GM12878 (cell line): Measurements from ENCODE around the gene SRPX2. TPM values are rescaled to one million over a fixed set of nuclear protein-coding genes. Genes with fewer than 3 reads are reported as not detected.

Experiments
- ATAC-seq: fragments of 200-7000 bp; cut with Tn5 transposase; 3 replicates; pipeline ENCODE4 v1.9.1; 2020; ENCODE audit warnings: mild to moderate bottlenecking, moderate library complexity
- BruUV-seq: library from RNA; stranded (reverse); fragments of 400-500 nt; replicated peaks from 2 replicates; lab custom pipeline; 2021; lab: Mats Ljungman, UMichigan
- CTCF ChIA-PET: fragments of 300-600 bp; sonication (Branson Sonifier 250); formaldehyde crosslinking; extraction: SDS; loops from one replicate; lab custom pipeline; 2021; ENCODE audit warnings: inconsistent platforms; lab: Yijun Ruan, JAX
- POLR2A ChIA-PET: fragments of 350-600 bp; formaldehyde crosslinking; extraction: SDS; loops from one replicate; lab custom pipeline; 2021; ENCODE audit warnings: inconsistent platforms; lab: Charles Lee
- RAD21 ChIA-PET: fragments of 300-600 bp; sonication (Branson Sonifier 250); formaldehyde crosslinking; loops from one replicate; lab custom pipeline; 2023; ENCODE audit warnings: antibody characterized with exemption; ENCODE audit not compliant: unreplicated experiment; lab: Charles Lee
- SMC1A ChIA-PET: fragments of 300-600 bp; sonication (Branson Sonifier 250); formaldehyde crosslinking; loops from one replicate; lab custom pipeline; 2023; ENCODE audit not compliant: unreplicated experiment, uncharacterized antibody; lab: Charles Lee
- DNase-seq: peaks from one replicate; pipeline ENCODE4 v3.0.0-alpha.2; 2011; ENCODE audit warnings: low read depth, low spot score
- FAIRE-seq: peaks from 3 replicates; lab custom pipeline; 2011; peaks lifted over from hg19 to GRCh38; lab: Jason Lieb, UNC
- H2AFZ ChIP-seq: 2 replicates; pipeline ENCODE4 v1.6.0; 2011; ENCODE audit warnings: low read depth, low read length, control low read depth; ENCODE audit not compliant: control insufficient read depth
- H3K27ac ChIP-seq: 2 replicates; pipeline ENCODE4 v1.5.1; 2011; ENCODE audit warnings: control low read depth; ENCODE audit not compliant: control insufficient read depth, insufficient read depth
- H3K27me3 ChIP-seq, 2 experiments: replicated peaks in 1 of 2; 2 replicates each; pipeline versions ENCODE4 v1.6.0 to v1.6.1; 2011; ENCODE audit warnings: low read length in 1 of 2; ENCODE audit not compliant: control insufficient read depth in 2 of 2, insufficient read depth in 2 of 2
- H3K36me3 ChIP-seq, 2 experiments: 2 replicates each; pipeline ENCODE4 v1.5.1; 2011; ENCODE audit warnings: low read length in 1 of 2; ENCODE audit not compliant: control insufficient read depth in 2 of 2, insufficient read depth in 2 of 2
- H3K4me1 ChIP-seq: 2 replicates; pipeline ENCODE4 v1.6.1; 2011; ENCODE audit warnings: mild to moderate bottlenecking, low read length, moderate library complexity, mixed read lengths; ENCODE audit not compliant: control insufficient read depth, insufficient read depth
- H3K4me2 ChIP-seq: 2 replicates; pipeline ENCODE4 v1.6.0; 2011; ENCODE audit warnings: control low read depth; ENCODE audit not compliant: control insufficient read depth, insufficient read depth
- H3K4me3 ChIP-seq: fragments of 200-600 bp; sonication (generic); 2 replicates; pipeline ENCODE4 v1.5.1; 2016
- H3K79me2 ChIP-seq: 2 replicates; pipeline ENCODE4 v1.6.0; 2011; ENCODE audit warnings: low read length; ENCODE audit not compliant: control insufficient read depth, insufficient read depth
- H3K9ac ChIP-seq: 2 replicates; pipeline ENCODE4 v1.8.0; 2011; ENCODE audit warnings: low read length, control low read depth, mixed read lengths; ENCODE audit not compliant: control insufficient read depth, insufficient read depth
- H3K9me3 ChIP-seq: replicated peaks from 3 replicates; pipeline ENCODE4 v1.5.1; 2011; ENCODE audit warnings: mild to moderate bottlenecking, low read length; ENCODE audit not compliant: control insufficient read depth, insufficient read depth
- H4K20me1 ChIP-seq: 2 replicates; pipeline ENCODE4 v1.6.0; 2011; ENCODE audit not compliant: control insufficient read depth, insufficient read depth
- CBX3 ChIP-seq: fragments of 200-600 bp; sonication (generic); IDR thresholded peaks from 2 replicates; pipeline ENCODE4 v1.6.1; 2016; ENCODE audit warnings: low read depth, borderline replicate concordance
- CHD1 ChIP-seq: IDR thresholded peaks from 2 replicates; pipeline ENCODE4 v1.6.1; 2012; ENCODE audit warnings: low read depth, low read length, improper control_type of control experiment
- ESRRA ChIP-seq: IDR thresholded peaks from 2 replicates; pipeline ENCODE4 v1.6.1; 2012; ENCODE audit warnings: mild to moderate bottlenecking, low read length, improper control_type of control experiment
- HCFC1 ChIP-seq: fragments of 150-350 bp; IDR thresholded peaks from 2 replicates; pipeline ENCODE4 v1.6.1; 2014; ENCODE audit warnings: low read length
- HDGF ChIP-seq: fragments of 450-650 bp; IDR thresholded peaks from 2 replicates; pipeline ENCODE4 v1.6.1; 2016; ENCODE audit warnings: antibody characterized with exemption
- KAT2A ChIP-seq: conservative IDR thresholded peaks from 2 replicates; pipeline ENCODE4 v1.6.1; 2011; ENCODE audit warnings: low read depth, low read length; ENCODE audit not compliant: control insufficient read depth
- SMAD5 ChIP-seq: IDR thresholded peaks from 2 replicates; pipeline ENCODE4 v1.6.1; 2016; ENCODE audit warnings: antibody characterized with exemption, low read depth
- SUPT20H ChIP-seq: IDR thresholded peaks from 2 replicates; pipeline ENCODE4 v1.6.1; 2011; ENCODE audit warnings: low read depth, mild to moderate bottlenecking, low read length, moderate library complexity, borderline replicate concordance; ENCODE audit not compliant: control insufficient read depth
- WGBS: methylation state at CpG from one replicate; pipeline ENCODE4 v1.1.6; 2016; ENCODE audit warnings: low lambda C conversion rate; ENCODE audit not compliant: insufficient replicate concordance, insufficient coverage; ENCODE audit errors: missing lambda C conversion rate; 5-methylcytosine and 5-hydroxymethylcytosine counted together
- in situ Hi-C: fragments of 300-500 bp; cut with MboI; formaldehyde crosslinking; loops from 9 replicates; pipeline ENCODE4 v1.14.3; 2018; ENCODE audit warnings: mixed read lengths
- intact Hi-C: fragments of 100-400 bp; cut with micrococcal nuclease; formaldehyde crosslinking; loops from one replicate; pipeline ENCODE4 v1.14.2; 2022; ENCODE audit not compliant: unreplicated experiment
- polyA plus RNA-seq, 11 experiments: library from polyadenylated mRNA; depleted of rRNA in 4 of 11; unstranded in 6 of 11; stranded (reverse) in 5 of 11; fragments of >200 nt; fragmentation: Nextera tagmentation in 4 of 11; fragmentation: Illumina TruSeq in 1 of 11; extraction: Ambion mirVana in 4 of 11; extraction: Trizol in 1 of 11; gene quantifications; 1 replicate in 1 of 11; 2 replicates in 10 of 11; pipeline versions ENCODE4 v1.2.1 to v1.2.3, GENCODE V29; 2011 to 2016; ENCODE audit warnings: inconsistent platforms in 2 of 11, missing spikeins in 2 of 11, low read depth in 1 of 11
- total RNA-seq, 4 experiments: library from RNA; depleted of rRNA in 3 of 4; stranded (reverse); fragments of >200 nt in 3 of 4; fragmentation: Illumina TruSeq in 1 of 4; extraction: Trizol in 1 of 4; gene quantifications; 2 replicates each; pipeline versions ENCODE4 v1.2.1 to v1.2.3, GENCODE V29; 2013 to 2021
- TF ChIP-seq, protein P1 (sequence below): IDR thresholded peaks from 2 replicates; pipeline ENCODE4 v1.6.1; 2012; ENCODE audit warnings: improper control_type of control experiment, low read depth, low read length; ENCODE audit not compliant: insufficient replicate concordance
- TF ChIP-seq, protein P2 (sequence below): fragments of 450-650 bp; IDR thresholded peaks from 2 replicates; pipeline ENCODE4 v1.6.1; 2017; ENCODE audit warnings: mild to moderate bottlenecking, moderate library complexity

Gene SRPX2
- total and polyA plus RNA-seq, 10 of the 15 experiments (the other 5 are each of a cell fraction or from before 2014, with no cell fraction given): not detected

DNA sequence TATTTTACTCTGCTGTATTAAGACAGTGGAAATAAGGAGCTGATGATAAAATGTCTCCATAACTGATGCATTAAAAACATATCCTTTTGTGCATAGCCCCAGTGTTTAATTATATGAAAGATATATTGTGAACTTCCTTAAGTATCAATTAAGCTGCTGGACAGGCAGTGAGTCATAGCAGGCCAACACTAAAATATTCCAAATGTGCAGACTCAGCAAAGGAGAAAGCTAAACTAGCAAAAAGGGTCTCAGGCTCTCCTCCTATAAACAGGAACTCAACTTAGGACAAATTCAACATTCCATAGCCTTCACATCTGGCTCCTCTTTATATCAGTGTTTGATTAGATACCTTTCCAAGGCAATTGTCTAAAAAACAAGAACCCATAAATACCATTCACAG, 43.7 kb upstream of the SRPX2 start:
- RAD21 ChIA-PET: no interaction called here
- no peak for TF ChIP-seq SMAD5
- TF ChIP-seq SUPT20H: no peak
- TF ChIP-seq HCFC1: no peak
- no peak for TF ChIP-seq KAT2A
- TF ChIP-seq, all 136 proteins: peak for 0
- Histone ChIP-seq H3K9me3 (no peaks in the 10 kb centered on the region), H3K9ac (no peak overlapping the region), H2AFZ (no peak overlapping the region), H3K4me2 (no peak overlapping the region), H4K20me1 (no peaks in the 10 kb centered on the region), H3K27me3 (no peaks in the 10 kb centered on the region; a peak in 2 of 4 replicates), H3K27ac (no peak overlapping the region), H3K79me2 (no peaks in the 10 kb centered on the region), H3K4me3 (no peak overlapping the region), H3K36me3 (no peaks in the 10 kb centered on the region), H3K4me1 (no peaks in the 10 kb centered on the region)
- DNase-seq (no peak), FAIRE-seq (no peak), ATAC-seq (no peak)
- SMC1A ChIA-PET: no interaction called here
- POLR2A ChIA-PET: no interaction called here
- intact Hi-C loops: no loop called here
- CTCF ChIA-PET: no interaction called here
- in situ Hi-C loops: no loop called here
- BruUV-seq: no TSS peak

DNA sequence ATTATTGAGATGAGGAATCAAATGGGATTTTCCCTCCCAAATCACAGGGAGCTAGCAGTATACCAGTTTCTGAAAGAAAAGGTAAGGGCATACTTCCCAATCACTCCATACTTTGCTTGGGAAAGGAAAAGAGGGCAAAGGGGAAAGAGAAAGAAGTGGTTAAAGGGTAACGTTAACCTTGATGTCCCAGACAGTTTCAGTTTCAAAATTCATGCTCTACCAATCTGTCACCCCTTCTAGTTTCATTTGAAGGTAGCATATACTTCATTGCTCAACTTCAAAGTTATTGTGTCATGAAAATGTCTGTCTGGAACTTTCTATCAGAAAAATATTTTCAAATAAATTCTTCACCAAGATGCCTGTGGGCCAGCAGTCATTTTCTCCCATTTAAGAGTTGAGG, 43.2 kb upstream of the SRPX2 start:
- Histone ChIP-seq H4K20me1 (no peaks in the 10 kb centered on the region), H2AFZ (no peak overlapping the region), H3K9me3 (no peaks in the 10 kb centered on the region), H3K4me2 (no peak overlapping the region), H3K36me3 (no peaks in the 10 kb centered on the region), H3K27ac (no peak overlapping the region), H3K79me2 (no peaks in the 10 kb centered on the region), H3K4me3 (no peak overlapping the region), H3K4me1 (no peaks in the 10 kb centered on the region), H3K27me3 (no peaks in the 10 kb centered on the region; a peak in 2 of 4 replicates), H3K9ac (no peak overlapping the region)
- DNase-seq: no peak
- intact Hi-C loops (no loop called here), in situ Hi-C loops (no loop called here)
- RAD21 ChIA-PET: no interaction called here
- SMC1A ChIA-PET: no interaction called here
- no TSS peak for BruUV-seq
- POLR2A ChIA-PET: no interaction called here
- peak; percentile 50; the same call in 2 of the 3 replicates for ATAC-seq
- no peak for FAIRE-seq
- CTCF ChIA-PET: no interaction called here
- WGBS: 0% methylated on average over 1 of the region's 1 CpG
- TF ChIP-seq, protein P1, sequence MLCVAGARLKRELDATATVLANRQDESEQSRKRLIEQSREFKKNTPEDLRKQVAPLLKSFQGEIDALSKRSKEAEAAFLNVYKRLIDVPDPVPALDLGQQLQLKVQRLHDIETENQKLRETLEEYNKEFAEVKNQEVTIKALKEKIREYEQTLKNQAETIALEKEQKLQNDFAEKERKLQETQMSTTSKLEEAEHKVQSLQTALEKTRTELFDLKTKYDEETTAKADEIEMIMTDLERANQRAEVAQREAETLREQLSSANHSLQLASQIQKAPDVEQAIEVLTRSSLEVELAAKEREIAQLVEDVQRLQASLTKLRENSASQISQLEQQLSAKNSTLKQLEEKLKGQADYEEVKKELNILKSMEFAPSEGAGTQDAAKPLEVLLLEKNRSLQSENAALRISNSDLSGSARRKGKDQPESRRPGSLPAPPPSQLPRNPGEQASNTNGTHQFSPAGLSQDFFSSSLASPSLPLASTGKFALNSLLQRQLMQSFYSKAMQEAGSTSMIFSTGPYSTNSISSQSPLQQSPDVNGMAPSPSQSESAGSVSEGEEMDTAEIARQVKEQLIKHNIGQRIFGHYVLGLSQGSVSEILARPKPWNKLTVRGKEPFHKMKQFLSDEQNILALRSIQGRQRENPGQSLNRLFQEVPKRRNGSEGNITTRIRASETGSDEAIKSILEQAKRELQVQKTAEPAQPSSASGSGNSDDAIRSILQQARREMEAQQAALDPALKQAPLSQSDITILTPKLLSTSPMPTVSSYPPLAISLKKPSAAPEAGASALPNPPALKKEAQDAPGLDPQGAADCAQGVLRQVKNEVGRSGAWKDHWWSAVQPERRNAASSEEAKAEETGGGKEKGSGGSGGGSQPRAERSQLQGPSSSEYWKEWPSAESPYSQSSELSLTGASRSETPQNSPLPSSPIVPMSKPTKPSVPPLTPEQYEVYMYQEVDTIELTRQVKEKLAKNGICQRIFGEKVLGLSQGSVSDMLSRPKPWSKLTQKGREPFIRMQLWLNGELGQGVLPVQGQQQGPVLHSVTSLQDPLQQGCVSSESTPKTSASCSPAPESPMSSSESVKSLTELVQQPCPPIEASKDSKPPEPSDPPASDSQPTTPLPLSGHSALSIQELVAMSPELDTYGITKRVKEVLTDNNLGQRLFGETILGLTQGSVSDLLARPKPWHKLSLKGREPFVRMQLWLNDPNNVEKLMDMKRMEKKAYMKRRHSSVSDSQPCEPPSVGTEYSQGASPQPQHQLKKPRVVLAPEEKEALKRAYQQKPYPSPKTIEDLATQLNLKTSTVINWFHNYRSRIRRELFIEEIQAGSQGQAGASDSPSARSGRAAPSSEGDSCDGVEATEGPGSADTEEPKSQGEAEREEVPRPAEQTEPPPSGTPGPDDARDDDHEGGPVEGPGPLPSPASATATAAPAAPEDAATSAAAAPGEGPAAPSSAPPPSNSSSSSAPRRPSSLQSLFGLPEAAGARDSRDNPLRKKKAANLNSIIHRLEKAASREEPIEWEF: no peak
- TF ChIP-seq ESRRA (no peak), CHD1 (no peak), CBX3 (no peak), HDGF (no peak)
- TF ChIP-seq, protein P2, sequence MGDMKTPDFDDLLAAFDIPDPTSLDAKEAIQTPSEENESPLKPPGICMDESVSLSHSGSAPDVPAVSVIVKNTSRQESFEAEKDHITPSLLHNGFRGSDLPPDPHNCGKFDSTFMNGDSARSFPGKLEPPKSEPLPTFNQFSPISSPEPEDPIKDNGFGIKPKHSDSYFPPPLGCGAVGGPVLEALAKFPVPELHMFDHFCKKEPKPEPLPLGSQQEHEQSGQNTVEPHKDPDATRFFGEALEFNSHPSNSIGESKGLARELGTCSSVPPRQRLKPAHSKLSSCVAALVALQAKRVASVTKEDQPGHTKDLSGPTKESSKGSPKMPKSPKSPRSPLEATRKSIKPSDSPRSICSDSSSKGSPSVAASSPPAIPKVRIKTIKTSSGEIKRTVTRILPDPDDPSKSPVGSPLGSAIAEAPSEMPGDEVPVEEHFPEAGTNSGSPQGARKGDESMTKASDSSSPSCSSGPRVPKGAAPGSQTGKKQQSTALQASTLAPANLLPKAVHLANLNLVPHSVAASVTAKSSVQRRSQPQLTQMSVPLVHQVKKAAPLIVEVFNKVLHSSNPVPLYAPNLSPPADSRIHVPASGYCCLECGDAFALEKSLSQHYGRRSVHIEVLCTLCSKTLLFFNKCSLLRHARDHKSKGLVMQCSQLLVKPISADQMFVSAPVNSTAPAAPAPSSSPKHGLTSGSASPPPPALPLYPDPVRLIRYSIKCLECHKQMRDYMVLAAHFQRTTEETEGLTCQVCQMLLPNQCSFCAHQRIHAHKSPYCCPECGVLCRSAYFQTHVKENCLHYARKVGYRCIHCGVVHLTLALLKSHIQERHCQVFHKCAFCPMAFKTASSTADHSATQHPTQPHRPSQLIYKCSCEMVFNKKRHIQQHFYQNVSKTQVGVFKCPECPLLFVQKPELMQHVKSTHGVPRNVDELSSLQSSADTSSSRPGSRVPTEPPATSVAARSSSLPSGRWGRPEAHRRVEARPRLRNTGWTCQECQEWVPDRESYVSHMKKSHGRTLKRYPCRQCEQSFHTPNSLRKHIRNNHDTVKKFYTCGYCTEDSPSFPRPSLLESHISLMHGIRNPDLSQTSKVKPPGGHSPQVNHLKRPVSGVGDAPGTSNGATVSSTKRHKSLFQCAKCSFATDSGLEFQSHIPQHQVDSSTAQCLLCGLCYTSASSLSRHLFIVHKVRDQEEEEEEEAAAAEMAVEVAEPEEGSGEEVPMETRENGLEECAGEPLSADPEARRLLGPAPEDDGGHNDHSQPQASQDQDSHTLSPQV: no peak
